RCC 7860 (cell line): ENCODE data around the gene NIF3L1.
A peak's percentile ranks its signal among the peaks of the same experiment; 100 is the strongest.
"Not testable (repeated sequence)": the region's sequence is repeated elsewhere in the genome, so short reads cannot be mapped to it uniquely, and the experiment has no call there.

Experiments used
- DNase-seq: peaks from one replicate; pipeline ENCODE4 v3.0.0-alpha.2; 2015; ENCODE audit warnings: low spot score
- FAIRE-seq: peaks from 2 replicates; lab custom pipeline; 2012; peaks lifted over from hg19 to GRCh38; lab: Jason Lieb, UNC

NIF3L1 gene

GRCh38 chr2:200871151-200871550 is 18.0 kb upstream of the NIF3L1 start:
- FAIRE-seq, result no peak
- no peak for DNase-seq

GRCh38 chr2:200873560-200873959 is 15.6 kb upstream of the NIF3L1 start:
- no peak for DNase-seq
- no peak for FAIRE-seq

DNA sequence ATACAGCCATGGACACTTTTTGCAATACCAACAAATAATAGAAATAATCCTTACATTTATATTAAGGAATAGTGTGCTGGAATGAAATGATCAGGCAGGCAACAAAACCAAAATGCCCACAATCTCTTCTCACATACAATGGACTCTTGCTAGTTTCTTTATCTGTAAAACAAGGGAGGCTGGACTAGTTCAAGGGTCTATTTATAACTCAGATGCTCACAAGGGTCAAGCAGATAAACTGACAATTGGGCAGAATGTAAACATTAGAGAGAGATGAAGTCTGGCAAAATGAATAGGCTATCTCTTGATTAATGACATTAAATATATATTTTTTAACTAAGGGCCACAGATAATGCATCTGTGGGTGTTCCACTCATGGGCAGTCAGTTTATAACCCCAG is 11.7 kb upstream of the NIF3L1 start:
- FAIRE-seq, result no peak
- no peak for DNase-seq

- FAIRE-seq (no peak), DNase-seq (no peak)
These were observed 10.8 kb upstream of the NIF3L1 start for GRCh38 chr2:200878289-200878880.

DNA sequence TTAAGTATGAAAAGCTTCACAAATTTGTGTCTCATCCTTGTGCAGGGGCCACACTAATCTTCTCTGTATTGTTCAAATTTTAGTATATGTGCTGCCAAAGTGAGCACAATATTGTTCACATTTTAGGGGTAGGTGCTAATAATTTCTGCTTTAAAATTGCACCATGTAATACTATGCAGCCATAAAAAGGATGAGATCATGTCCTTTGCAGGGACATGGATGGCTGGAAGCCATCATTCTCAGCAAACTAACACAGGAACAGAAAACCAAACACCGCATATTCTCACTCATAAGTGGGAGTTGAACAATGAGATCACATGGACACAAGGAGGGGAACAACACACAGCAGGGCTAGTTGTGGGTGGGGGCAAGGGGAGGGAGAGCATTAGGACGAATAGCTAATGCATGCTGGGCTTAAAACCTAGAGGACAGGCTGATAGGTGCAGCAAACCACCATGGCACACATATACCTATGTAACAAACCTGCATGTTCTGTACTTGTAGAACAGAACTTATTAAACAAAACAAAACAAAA is 7.4 kb upstream of the NIF3L1 start:
- not testable (repeated sequence) for DNase-seq, FAIRE-seq

DNA sequence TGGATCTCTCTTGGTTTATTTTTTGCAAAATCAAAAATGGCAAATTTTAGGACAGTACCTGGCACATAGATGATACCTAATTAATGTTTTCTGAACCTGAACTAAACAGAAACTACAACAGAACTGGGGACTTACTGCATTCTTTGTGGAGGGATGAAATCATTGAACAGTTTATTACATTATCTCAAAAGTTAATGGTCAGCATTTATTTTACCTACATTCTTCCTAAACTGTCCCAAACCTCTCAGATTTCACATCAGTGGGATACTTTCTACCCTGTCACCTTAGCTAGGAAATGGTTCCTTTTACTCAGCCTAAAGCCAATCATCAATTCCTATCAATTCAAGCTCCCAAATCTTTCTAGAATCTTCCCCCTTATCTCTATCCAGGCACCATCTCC is 10.3 kb downstream of the NIF3L1 start:
- FAIRE-seq, result no peak

DNA sequence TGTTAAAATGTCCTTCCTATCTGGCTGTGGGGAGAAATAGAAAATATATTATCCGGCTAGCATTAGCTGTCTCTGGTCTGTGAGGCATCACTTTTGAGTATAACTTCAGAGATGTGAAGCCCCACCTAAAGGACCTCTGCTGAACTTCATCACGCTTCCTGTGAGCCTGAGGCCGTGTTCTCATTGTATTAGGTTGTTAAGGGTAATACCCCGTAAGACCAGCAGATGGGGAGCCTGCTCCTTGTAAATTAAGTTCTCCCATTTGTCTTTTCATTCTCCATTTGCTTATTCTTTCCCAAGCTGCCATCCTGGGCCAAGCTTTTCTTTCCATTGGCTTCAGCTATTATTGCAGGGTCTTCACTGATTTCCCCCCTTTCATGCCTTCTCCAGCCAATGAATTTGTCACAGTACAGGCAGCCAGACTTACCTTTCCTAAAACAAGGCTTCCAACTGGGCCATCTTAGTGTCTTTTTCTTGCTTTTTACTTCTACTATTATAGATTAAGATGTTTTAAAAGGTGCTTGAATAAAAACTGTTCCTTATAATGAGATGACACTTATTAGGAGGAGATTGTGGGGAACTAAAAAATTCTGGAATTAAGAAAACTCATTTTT is 12.4 kb downstream of the NIF3L1 start:
- FAIRE-seq, result peak; percentile 88
- peak; percentile 87 for DNase-seq

More for the DNA sequence above, 10.3 kb downstream of the NIF3L1 start:
- DNase-seq, result no peak

DNA sequence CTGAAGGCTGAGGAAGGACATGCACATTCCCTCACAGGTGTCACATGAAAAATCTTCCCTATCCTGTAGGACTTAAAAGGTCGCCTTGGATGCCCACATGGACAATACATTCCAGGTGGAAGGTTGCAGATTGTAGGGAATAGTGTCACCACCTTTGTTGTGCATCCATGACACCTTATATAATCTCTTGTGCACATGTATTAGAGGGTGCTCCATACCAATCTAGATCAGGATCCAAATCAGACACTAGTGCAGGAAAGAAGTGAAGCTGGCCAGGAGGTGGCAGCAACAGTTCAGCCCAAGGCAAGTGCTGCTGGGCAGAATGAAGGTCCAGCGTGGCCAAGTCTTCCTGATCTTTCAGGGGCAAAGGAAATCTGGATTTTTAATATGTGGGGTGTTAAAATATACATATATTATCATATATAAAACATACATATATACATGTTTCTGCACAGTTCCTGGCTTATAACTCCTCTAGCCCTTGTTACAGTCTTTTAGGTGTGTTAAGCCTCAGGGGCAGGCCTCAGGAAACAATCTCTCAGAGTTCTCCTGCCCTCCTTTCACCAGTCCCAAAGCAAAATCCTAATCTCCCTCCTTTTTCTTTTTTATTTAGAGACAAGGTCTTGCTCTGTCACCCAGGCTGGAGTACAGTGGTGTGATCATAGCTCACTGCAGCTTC is 16.6 kb downstream of the NIF3L1 start:
- peak; percentile 57 for DNase-seq
- peak; percentile 41 for FAIRE-seq

- FAIRE-seq, result no peak
- DNase-seq, result no peak
These were observed 20.8 kb downstream of the NIF3L1 start for GRCh38 chr2:200909958-200910357.

DNA sequence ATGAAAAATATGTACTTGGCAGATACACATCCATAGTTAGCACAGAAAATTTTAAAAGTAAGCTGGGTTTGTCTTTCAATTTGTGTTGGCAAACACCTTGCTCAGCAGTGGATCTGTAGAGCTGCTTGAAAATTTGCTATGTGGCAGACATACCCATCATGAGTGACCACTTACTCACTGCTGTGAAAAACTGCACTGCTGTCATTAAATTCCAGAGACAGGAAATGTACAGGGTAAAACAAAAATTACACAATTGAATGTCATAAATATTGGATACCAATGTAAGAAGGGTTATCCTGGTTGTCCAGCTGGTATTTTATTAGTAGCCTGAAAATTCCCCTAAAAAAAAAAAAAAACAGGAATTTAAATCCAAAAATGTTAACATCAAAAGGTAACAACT is 24.5 kb downstream of the NIF3L1 start:
- DNase-seq, result peak; percentile 38
- no peak for FAIRE-seq

DNA sequence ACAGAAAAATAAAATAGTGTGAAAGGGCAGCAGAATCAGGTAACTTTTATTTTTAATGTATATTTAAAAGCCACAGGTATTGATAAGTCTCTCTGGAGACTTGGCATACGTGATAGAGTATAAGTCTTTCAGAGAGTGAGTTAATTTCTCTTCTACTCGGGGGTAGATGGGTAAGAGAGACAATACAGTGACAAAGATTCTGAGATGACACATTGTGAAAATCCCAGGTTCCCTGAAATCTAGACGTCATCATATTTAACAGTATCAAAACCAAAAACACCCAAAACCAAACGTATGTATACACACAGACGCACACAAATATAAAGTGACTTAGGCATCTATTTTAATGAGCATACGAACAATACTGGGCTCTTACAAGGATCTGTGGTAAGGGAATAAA is 33.3 kb downstream of the NIF3L1 start:
- FAIRE-seq (no peak), DNase-seq (no peak)

GRCh38 chr2:200929334-200930249 is 40.4 kb downstream of the NIF3L1 start:
- FAIRE-seq (no peak), DNase-seq (no peak)

DNA sequence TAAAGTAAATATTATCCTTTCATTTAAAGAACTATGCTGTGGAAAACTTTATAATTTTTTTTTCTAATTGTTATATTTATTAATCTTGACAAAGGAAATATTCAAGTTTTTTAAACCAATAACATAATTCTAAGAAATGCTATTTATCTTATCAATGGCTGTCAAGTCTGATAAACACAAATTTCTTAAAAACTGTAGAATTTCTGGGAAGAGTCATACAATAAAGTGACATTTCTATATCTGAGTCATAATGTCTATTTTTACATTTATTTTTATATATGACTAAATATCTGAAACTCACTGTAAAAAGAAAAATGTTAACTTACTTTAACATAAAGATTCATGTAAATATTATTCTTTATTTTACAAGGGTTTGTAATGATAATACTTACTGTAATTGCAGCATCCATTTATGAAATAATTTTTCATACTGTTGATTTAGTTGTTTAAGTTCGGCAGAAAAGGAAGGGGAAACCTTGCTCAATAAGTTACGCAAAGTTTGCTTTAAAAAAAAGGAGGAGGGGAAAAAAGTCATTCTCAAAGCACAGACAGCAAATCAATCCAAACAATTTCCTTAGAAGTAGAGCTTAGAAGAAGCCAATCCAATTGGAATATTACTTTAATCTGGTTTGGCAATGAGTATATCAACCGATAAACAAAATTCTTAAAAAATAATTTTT is 41.9 kb downstream of the NIF3L1 start:
- FAIRE-seq (peak; percentile 59), DNase-seq (no peak)

GRCh38 chr2:200939832-200940231 is 50.7 kb downstream of the NIF3L1 start:
- DNase-seq (no peak), FAIRE-seq (no peak)

- FAIRE-seq, result no peak
These were observed 54.4 kb downstream of the NIF3L1 start for GRCh38 chr2:200943527-200944105.

DNA sequence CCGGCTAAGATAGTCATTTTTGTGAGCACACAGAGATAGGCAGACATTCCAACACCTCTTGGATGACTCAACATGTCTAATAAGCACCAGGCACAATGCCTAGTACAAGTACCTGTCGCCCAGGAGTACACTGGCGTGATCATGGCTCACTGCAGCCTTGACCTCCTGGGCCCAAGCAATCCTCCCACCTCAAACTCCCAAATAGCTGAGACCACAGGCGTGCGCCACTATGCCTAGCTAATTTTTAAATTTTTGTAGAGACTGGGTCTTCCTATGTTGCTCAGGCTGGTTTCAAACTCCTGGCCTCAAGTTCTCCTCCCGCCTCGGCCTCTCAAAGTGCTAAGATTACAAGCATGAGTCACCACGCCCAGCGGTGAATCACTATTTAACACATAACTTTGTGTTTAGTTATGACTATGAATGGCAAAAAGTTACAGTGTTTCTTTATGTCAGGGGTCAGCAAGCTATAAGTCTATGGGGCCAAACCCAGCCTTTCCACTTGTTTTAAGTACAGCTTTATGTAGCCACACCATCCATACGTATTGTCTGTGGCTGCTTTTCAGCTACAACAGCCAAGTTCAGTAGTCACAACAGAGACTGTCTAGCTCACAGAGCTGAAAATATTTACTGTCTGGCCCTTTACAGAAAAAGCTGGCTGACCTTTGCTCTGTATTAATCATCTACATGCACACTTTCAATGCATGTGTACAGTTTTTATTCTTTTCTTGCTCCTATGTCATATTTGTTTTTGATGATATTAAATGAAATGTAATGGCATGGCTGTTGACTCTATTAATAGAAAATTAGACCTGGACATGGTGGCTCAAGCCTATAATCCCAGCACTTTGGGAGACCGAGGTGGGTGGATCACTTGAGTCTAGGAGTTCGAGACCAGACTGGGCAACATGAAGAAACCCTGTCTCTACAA is 55.6 kb downstream of the NIF3L1 start:
- peak; percentile 86 for DNase-seq
- peak; percentile 89 for FAIRE-seq

More at GRCh38 chr2:200943527-200944105, 54.4 kb downstream of the NIF3L1 start:
- DNase-seq, result no peak

DNA sequence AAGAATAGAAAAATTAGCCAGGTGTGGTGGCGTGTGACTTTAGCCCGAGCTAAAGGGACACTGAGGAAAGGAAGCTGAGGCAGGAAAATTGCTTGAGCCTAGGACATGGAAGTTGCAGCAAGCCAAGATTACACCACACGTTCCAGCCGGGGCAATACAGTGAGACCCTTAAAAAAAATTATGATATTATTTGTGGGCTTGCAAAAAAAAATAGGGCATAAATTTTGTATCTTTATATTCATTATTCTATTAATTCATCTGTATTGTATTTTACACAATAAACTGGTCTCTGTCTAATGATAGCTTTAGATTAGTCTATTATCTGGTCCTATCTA is 56.2 kb downstream of the NIF3L1 start:
- DNase-seq, result no peak
- FAIRE-seq, result no peak

GRCh38 chr2:200950378-200950777 is 61.2 kb downstream of the NIF3L1 start:
- DNase-seq, result no peak

More at GRCh38 chr2:200950378-200950777, 61.2 kb downstream of the NIF3L1 start:
- no peak for FAIRE-seq
